Gastrocnemius medialis (tissue), 4 donors: ENCODE measurements around the gene WDSUB1. TPM values are rescaled to one million over a fixed set of nuclear protein-coding genes. Genes with fewer than 3 reads are reported as not detected.

ENCODE experiments used
- ATAC-seq, 2 donors: fragments of 150-250 bp; one replicate each; pipeline ENCODE4 v1.9.1; 2016
- DNase-seq, 2 donors: peaks; one replicate each; pipeline ENCODE4 v3.0.0-alpha.2; 2019
- H3K27ac ChIP-seq, 4 donors: fragments of 200-600 bp; sonication (generic); 1 replicate in 1 of 4; 2 replicates in 3 of 4; pipeline ENCODE4 v1.5.1; 2016 to 2018; ENCODE audit warnings: mild to moderate bottlenecking in 2 of 4, moderate library complexity in 1 of 4
- H3K27me3 ChIP-seq, 3 donors: fragments of 200-600 bp; sonication (generic) in 2 of 3; 1 replicate in 1 of 3; 2 replicates in 2 of 3; pipeline versions ENCODE4 v1.5.1 to v1.6.0; 2016 to 2019; ENCODE audit warnings: mild to moderate bottlenecking in 1 of 3, moderate library complexity in 1 of 3
- H3K36me3 ChIP-seq, 2 donors: fragments of 200-600 bp; sonication (generic) in 1 of 2; one replicate each; pipeline ENCODE4 v1.5.1; 2017 to 2018
- H3K4me1 ChIP-seq, 2 donors: fragments of 200-600 bp; sonication (generic) in 1 of 2; one replicate each; pipeline ENCODE4 v1.5.1; 2016 to 2017; ENCODE audit warnings: mild to moderate bottlenecking in 2 of 2
- H3K4me3 ChIP-seq, 4 donors: fragments of 200-600 bp; sonication (generic) in 3 of 4; 1 replicate in 1 of 4; 2 replicates in 3 of 4; pipeline ENCODE4 v1.5.1; 2016 to 2019; ENCODE audit warnings: mild to moderate bottlenecking in 2 of 4
- H3K9me3 ChIP-seq, 3 donors: fragments of 200-600 bp; sonication (generic) in 2 of 3; 1 replicate in 1 of 3; 2 replicates in 2 of 3; pipeline ENCODE4 v1.5.1; 2016 to 2019
- CTCF ChIP-seq, 5 experiments: fragments of 450-650 bp in 3 of 5; fragments of 200-600 bp in 2 of 5; sonication (generic) in 2 of 5; IDR thresholded peaks in 4 of 5; conservative IDR thresholded peaks in 1 of 5; 1 replicate in 4 of 5; 2 replicates in 1 of 5; pipeline ENCODE4 v1.5.1; 2016 to 2019; ENCODE audit warnings: antibody characterized with exemption in 5 of 5, mild to moderate bottlenecking in 3 of 5, moderate library complexity in 3 of 5
- POLR2A ChIP-seq, 2 donors: fragments of 450-650 bp; IDR thresholded peaks; one replicate each; pipeline ENCODE4 v1.6.1; 2017; ENCODE audit warnings: antibody characterized with exemption in 2 of 2, mild to moderate bottlenecking in 2 of 2, moderate library complexity in 2 of 2
- in situ Hi-C, 4 donors: fragments of 200-750 bp; cut with MboI; loops; one replicate each; pipeline versions ENCODE4 v1.15.0 to v1.8.0; 2017; ENCODE audit warnings: low sequenced_read_pairs in 4 of 4
- intact Hi-C: fragments of 100-400 bp; cut with DNase I; formaldehyde crosslinking; loops from one replicate; pipeline ENCODE4 v1.15.1; 2023; ENCODE audit warnings: low total_unique reads
- total RNA-seq, 4 donors: library from RNA; depleted of rRNA; stranded (reverse); fragments of >200 nt; gene quantifications; one replicate each; pipeline versions ENCODE4 v1.1.0 to v1.2.3, GENCODE V29; 2016

Gene WDSUB1, protein sequence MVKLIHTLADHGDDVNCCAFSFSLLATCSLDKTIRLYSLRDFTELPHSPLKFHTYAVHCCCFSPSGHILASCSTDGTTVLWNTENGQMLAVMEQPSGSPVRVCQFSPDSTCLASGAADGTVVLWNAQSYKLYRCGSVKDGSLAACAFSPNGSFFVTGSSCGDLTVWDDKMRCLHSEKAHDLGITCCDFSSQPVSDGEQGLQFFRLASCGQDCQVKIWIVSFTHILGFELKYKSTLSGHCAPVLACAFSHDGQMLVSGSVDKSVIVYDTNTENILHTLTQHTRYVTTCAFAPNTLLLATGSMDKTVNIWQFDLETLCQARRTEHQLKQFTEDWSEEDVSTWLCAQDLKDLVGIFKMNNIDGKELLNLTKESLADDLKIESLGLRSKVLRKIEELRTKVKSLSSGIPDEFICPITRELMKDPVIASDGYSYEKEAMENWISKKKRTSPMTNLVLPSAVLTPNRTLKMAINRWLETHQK
- total RNA-seq = 1 to 10 TPM; 1.4 to 3.1 (median 2.5) TPM

- TF ChIP-seq CTCF (IDR thresholded peaks at IDR 0.05 in 4 of 5, conservative IDR thresholded peaks at IDR 0.05 in 1 of 5) = no peak
- TF ChIP-seq POLR2A (IDR thresholded peaks at IDR 0.05) = peak in 1 of 2 donors; percentile 43
- Histone ChIP-seq H3K4me3 (peak within 1 kb of the TSS; percentile 83 to 91 (median 88)), H3K36me3 (no peaks in the 10 kb centered on the region), H3K4me1 (peaks cover 8 to 10% of the 10 kb centered on the region in 2 donors), H3K9me3 (no peaks in the 10 kb centered on the region), H3K27ac (peak within 1 kb of the TSS; percentile 86 to 95 (median 89)), H3K27me3 (no peaks in the 10 kb centered on the region)
- intact Hi-C loops (loop anchor here (1.0 to 10.0 kb wide), 3 partner anchors 34 to 426 kb away; partner anchors contain the start of genes BAZ2B and MARCHF7), in situ Hi-C loops (no loop called here)
- peak; percentile 45 to 60 for DNase-seq
- ATAC-seq = peak; percentile 50 to 60
These were observed at the start of gene WDSUB1 for GRCh38 chr2:159285929-159286708. Gene WDSUB1, minus strand, starts transcription at chr2:159286703. Its CDS starts 3,634 bp downstream, at chr2:159283069.

GRCh38 chr2:159326569-159327255, 40.2 kb upstream of the WDSUB1 start:
- no peaks in the 10 kb centered on the region for H3K27me3 ChIP-seq
- no peaks in the 10 kb centered on the region for H3K9me3 ChIP-seq
- DNase-seq (no peak), ATAC-seq (peak; percentile 54 to 70)
- intact Hi-C loops = no loop called here
- H3K27ac ChIP-seq = no peak overlapping the region
- no peaks in the 10 kb centered on the region for H3K4me1 ChIP-seq
- TF ChIP-seq CTCF (IDR thresholded peaks at IDR 0.05 in 4 of 5, conservative IDR thresholded peaks at IDR 0.05 in 1 of 5) (no peak), POLR2A (IDR thresholded peaks at IDR 0.05) (no peak)
- H3K36me3 ChIP-seq = peaks cover 0 to 31% of the 10 kb centered on the region in 2 donors
- in situ Hi-C loops = no loop called here
- H3K4me3 ChIP-seq = no peak overlapping the region

DNA sequence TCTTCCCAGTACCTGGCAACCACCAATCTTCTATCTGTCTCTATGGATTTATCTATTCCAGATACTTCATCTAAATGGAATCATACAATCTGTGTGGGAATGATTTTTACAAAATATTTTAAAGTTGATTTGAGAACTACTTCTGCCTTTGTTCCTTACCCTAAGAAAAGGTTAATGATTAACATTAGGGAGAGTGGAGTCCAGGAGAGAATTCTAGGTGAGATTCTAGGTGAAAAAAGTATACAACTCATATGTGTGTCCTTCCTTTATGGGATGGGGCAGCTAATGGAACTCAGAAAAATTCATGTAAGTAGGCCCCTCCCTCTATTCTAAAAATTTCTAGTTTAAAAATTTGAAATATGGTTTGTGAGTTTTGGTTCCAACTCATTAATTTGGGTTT, 35.9 kb upstream of the WDSUB1 start:
- Histone ChIP-seq H3K27me3 (no peaks in the 10 kb centered on the region), H3K4me3 (no peak overlapping the region), H3K27ac (no peak overlapping the region), H3K36me3 (peaks cover 0 to 21% of the 10 kb centered on the region in 2 donors), H3K9me3 (no peaks in the 10 kb centered on the region), H3K4me1 (no peaks in the 10 kb centered on the region)
- intact Hi-C loops = no loop called here
- in situ Hi-C loops = no loop called here
- DNase-seq (no peak), ATAC-seq (no peak)
- TF ChIP-seq CTCF (IDR thresholded peaks at IDR 0.05 in 4 of 5, conservative IDR thresholded peaks at IDR 0.05 in 1 of 5) (no peak), POLR2A (IDR thresholded peaks at IDR 0.05) (no peak)

- H3K27ac ChIP-seq = no peak overlapping the region
- DNase-seq = no peak
- in situ Hi-C loops = no loop called here
These were observed 31.0 kb upstream of the WDSUB1 start for GRCh38 chr2:159317392-159318088.

More at GRCh38 chr2:159317392-159318088, 31.0 kb upstream of the WDSUB1 start:
- H3K4me1 ChIP-seq = no peaks in the 10 kb centered on the region
- H3K27me3 ChIP-seq = no peaks in the 10 kb centered on the region
- no peak for ATAC-seq
- H3K9me3 ChIP-seq = no peaks in the 10 kb centered on the region
- no peak overlapping the region for H3K4me3 ChIP-seq
- peaks cover 0 to 7% of the 10 kb centered on the region in 2 donors for H3K36me3 ChIP-seq
- intact Hi-C loops = no loop called here
- TF ChIP-seq CTCF (IDR thresholded peaks at IDR 0.05 in 4 of 5, conservative IDR thresholded peaks at IDR 0.05 in 1 of 5) (no peak), POLR2A (IDR thresholded peaks at IDR 0.05) (no peak)
